Upper lobe of left lung (tissue), 6 donors: Measurements from ENCODE around the gene LYRM7. TPM values are rescaled to one million over a fixed set of nuclear protein-coding genes. Genes with fewer than 3 reads are reported as not detected.

Source experiments
- ATAC-seq, 2 donors: fragments of 200-7000 bp; cut with Tn5 transposase; one replicate each; pipeline ENCODE4 v1.9.1; 2022; ENCODE audit warnings: mild to moderate bottlenecking in 2 of 2, moderate library complexity in 2 of 2; ENCODE audit not compliant: low FRiP score in 2 of 2
- DNase-seq, 2 donors: peaks; one replicate each; pipeline ENCODE4 v3.0.0-alpha.2; 2019 to 2020
- H3K27ac ChIP-seq, 4 donors: fragments of 200-600 bp; sonication (generic); one replicate each; pipeline ENCODE4 v1.5.1; 2016 to 2019
- H3K27me3 ChIP-seq, 4 donors: fragments of 200-600 bp; sonication (generic); one replicate each; pipeline ENCODE4 v1.5.1; 2017 to 2019
- H3K36me3 ChIP-seq, 4 donors: fragments of 200-600 bp; sonication (generic); one replicate each; pipeline ENCODE4 v1.5.1; 2016 to 2019
- H3K4me1 ChIP-seq, 4 donors: fragments of 200-600 bp; sonication (generic); one replicate each; pipeline ENCODE4 v1.5.1; 2018 to 2019
- H3K4me3 ChIP-seq, 4 donors: fragments of 200-600 bp; sonication (generic); one replicate each; pipeline ENCODE4 v1.5.1; 2017 to 2019; ENCODE audit warnings: mild to moderate bottlenecking in 2 of 4, moderate library complexity in 1 of 4
- H3K9me3 ChIP-seq, 4 donors: fragments of 200-600 bp; sonication (generic); one replicate each; pipeline ENCODE4 v1.5.1; 2018 to 2019
- CTCF ChIP-seq, 6 experiments: fragments of 450-650 bp in 4 of 6; fragments of 200-600 bp in 2 of 6; sonication (generic) in 2 of 6; IDR thresholded peaks; one replicate each; pipeline ENCODE4 v1.5.1; 2016 to 2019; ENCODE audit warnings: antibody characterized with exemption in 6 of 6
- EP300 ChIP-seq, 4 donors: sonication (generic); formaldehyde crosslinking; IDR thresholded peaks; one replicate each; pipeline ENCODE4 v1.5.1; 2017; ENCODE audit warnings: antibody characterized with exemption in 4 of 4, control low read depth in 2 of 4
- POLR2A ChIP-seq, 4 donors: fragments of 450-650 bp; IDR thresholded peaks; one replicate each; pipeline ENCODE4 v1.5.1; 2016 to 2017; ENCODE audit warnings: antibody characterized with exemption in 4 of 4, mild to moderate bottlenecking in 2 of 4
- POLR2AphosphoS5 ChIP-seq, 2 donors: sonication (generic); formaldehyde crosslinking; IDR thresholded peaks; one replicate each; pipeline ENCODE4 v1.5.1; 2017; ENCODE audit warnings: antibody characterized with exemption in 2 of 2
- WGBS, 2 donors: methylation state at CpG; one replicate each; pipeline ENCODE4 v1.1.5; 2017 to 2018; 5-methylcytosine and 5-hydroxymethylcytosine counted together
- total RNA-seq, 6 donors: library from RNA; depleted of rRNA in 4 of 6; stranded (reverse); fragments of >200 nt in 4 of 6; gene quantifications; one replicate each; pipeline versions ENCODE4 v1.1.0 to v1.2.1, GENCODE V29; 2016 to 2021
- donor health status: DM: no; HTN: no; CAD: no; lungs with moderate emphysema.
- donor health status: DM: no; HTN: yes; CAD: no; lungs with severe emphysema.

LYRM7 gene
- total RNA-seq, 6 donors from 2014 or later = 1.7 to 7.1 (median 4.2) TPM

GRCh38 chr5:131164191-131165118, 6.3 kb upstream of the LYRM7 start:
- Histone ChIP-seq H3K36me3 (peaks cover 9 to 35% (median 26%) of the 10 kb centered on the region in 4 donors), H3K27me3 (no peaks in the 10 kb centered on the region), H3K4me1 (peaks cover 11 to 22% (median 14%) of the 10 kb centered on the region in 4 donors), H3K4me3 (peak overlapping the region; percentile 61 to 96 (median 75)), H3K27ac (peak overlapping the region; percentile 95 to 96 (median 96)), H3K9me3 (no peaks in the 10 kb centered on the region)
- 0% methylated on average over 6 to 26 of the region's 73 CpGs for WGBS, 2 donors
- TF ChIP-seq POLR2AphosphoS5 (IDR thresholded peaks at IDR 0.05) (peak in 1 of 2 donors; percentile 18), POLR2A (IDR thresholded peaks at IDR 0.05) (peak in 1 of 4 donors; percentile 17), CTCF (IDR thresholded peaks at IDR 0.05) (no peak), EP300 (IDR thresholded peaks at IDR 0.05) (no peak)
- DNase-seq (peak; percentile 69 to 92), ATAC-seq (peak; percentile 89 to 90)

- no peaks in the 10 kb centered on the region for H3K9me3 ChIP-seq
- TF ChIP-seq EP300 (IDR thresholded peaks at IDR 0.05) (no peak), POLR2AphosphoS5 (IDR thresholded peaks at IDR 0.05) (peak; percentile 83 to 90), CTCF (IDR thresholded peaks at IDR 0.05) (peak in 2 of 6 experiments; percentile 10 to 41), POLR2A (IDR thresholded peaks at IDR 0.05) (peak in 3 of 4 donors; percentile 67 to 91 (median 76))
- WGBS, 2 donors = 1 to 3% methylated on average over 23 to 33 of the region's 33 CpGs
- H3K4me3 ChIP-seq = peak within 1 kb of the TSS; percentile 61 to 96 (median 75)
- H3K27me3 ChIP-seq = no peaks in the 10 kb centered on the region
- peak within 1 kb of the TSS; percentile 95 to 96 (median 96) for H3K27ac ChIP-seq
- ATAC-seq (peak; percentile 95 to 97), DNase-seq (peak; percentile 96 to 97)
- H3K4me1 ChIP-seq = peaks cover 12 to 27% (median 17%) of the 10 kb centered on the region in 4 donors
- H3K36me3 ChIP-seq = peaks cover 9 to 28% (median 22%) of the 10 kb centered on the region in 4 donors
Observed at GRCh38 chr5:131165119-131165727, 5.5 kb upstream of the LYRM7 start, which contains the start of gene HINT1. HINT1 (minus strand) TSS chr5:131165256; CDS start chr5:131165205, 51 bp downstream.

- no peak for DNase-seq
- Histone ChIP-seq H3K9me3 (no peaks in the 10 kb centered on the region), H3K27ac (no peak overlapping the region), H3K27me3 (no peaks in the 10 kb centered on the region), H3K36me3 (peaks cover 0 to 4% (median 0%) of the 10 kb centered on the region in 4 donors), H3K4me3 (no peak overlapping the region), H3K4me1 (peaks cover 19 to 35% (median 26%) of the 10 kb centered on the region in 4 donors)
- no peak for ATAC-seq
- WGBS, 2 donors = 92 to 96% methylated on average over 5 of the region's 5 CpGs
- TF ChIP-seq CTCF (IDR thresholded peaks at IDR 0.05) (no peak), POLR2AphosphoS5 (IDR thresholded peaks at IDR 0.05) (no peak)
Observed at GRCh38 chr5:131167615-131168014, 3.1 kb upstream of the LYRM7 start.

DNA sequence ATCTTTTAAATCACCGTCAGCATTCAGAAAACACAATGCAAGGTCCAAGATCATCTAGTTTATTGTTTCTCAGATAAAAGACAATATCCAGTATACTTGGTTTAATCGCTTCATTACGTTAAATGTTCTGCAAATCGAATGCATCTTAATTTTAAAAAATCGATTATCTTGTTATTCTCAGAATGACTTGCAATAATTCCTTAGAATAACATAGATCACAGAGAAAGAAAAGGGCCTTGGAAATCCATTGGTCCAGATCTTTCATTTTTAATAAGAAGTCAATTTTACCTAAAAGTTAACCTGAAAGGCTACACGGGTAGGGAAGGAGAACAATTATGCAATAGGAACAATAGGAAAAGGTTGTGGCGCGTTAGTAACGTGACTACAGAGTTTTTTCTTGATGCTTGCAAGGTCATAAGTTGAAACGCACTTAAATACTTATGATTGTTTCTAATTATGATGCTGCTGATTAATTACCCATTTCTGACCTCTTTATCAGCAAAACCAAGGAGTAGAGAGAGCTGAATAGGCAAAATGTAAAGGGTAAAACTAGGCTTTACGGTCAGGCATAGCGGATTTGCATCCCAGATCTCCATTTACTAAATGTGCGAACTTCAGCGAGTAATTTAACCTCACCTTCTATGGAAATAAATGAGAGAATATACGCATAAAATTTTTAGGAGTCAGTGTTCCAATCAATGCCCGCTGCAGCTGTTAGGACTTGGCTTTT, 769 bp upstream of the LYRM7 start:
- TF ChIP-seq CTCF (IDR thresholded peaks at IDR 0.05) (no peak), EP300 (IDR thresholded peaks at IDR 0.05) (no peak), POLR2A (IDR thresholded peaks at IDR 0.05) (no peak), POLR2AphosphoS5 (IDR thresholded peaks at IDR 0.05) (no peak)
- WGBS, 2 donors = 37 to 38% methylated on average over 16 of the region's 16 CpGs
- Histone ChIP-seq H3K27ac (peak overlapping the region; percentile 63 to 87 (median 74)), H3K27me3 (no peaks in the 10 kb centered on the region), H3K9me3 (no peaks in the 10 kb centered on the region), H3K36me3 (no peaks in the 10 kb centered on the region), H3K4me3 (peak overlapping the region; percentile 11 to 71 (median 62)), H3K4me1 (peaks cover 7 to 23% (median 16%) of the 10 kb centered on the region in 4 donors)
- ATAC-seq = no peak
- no peak for DNase-seq
